SK-N-SH treated with all-trans-retinoic acid at 6 μM for 48 hours (cell line): ENCODE measurements around the gene SPTB.

Experiments used
- BACH2 ChIP-seq: fragments of 250-450 bp; sonication (Bioruptor Pico); IDR thresholded peaks from 2 replicates; pipeline ENCODE4 v1.9.0; 2021; ENCODE audit warnings: mild to moderate bottlenecking, borderline replicate concordance
- CREB5 ChIP-seq: fragments of 250-450 bp; sonication (Bioruptor Pico); IDR thresholded peaks from 2 replicates; pipeline ENCODE4 v1.5.1; 2020; ENCODE audit warnings: low read depth, mild to moderate bottlenecking, moderate library complexity
- ESRRG ChIP-seq: fragments of 250-450 bp; sonication (Bioruptor Pico); IDR thresholded peaks from 2 replicates; pipeline ENCODE4 v1.6.1; 2021; ENCODE audit warnings: mild to moderate bottlenecking
- PPARA ChIP-seq: fragments of 250-450 bp; sonication (Bioruptor Pico); IDR thresholded peaks from 2 replicates; pipeline ENCODE4 v1.5.0; 2020; ENCODE audit warnings: mild to moderate bottlenecking, borderline replicate concordance
- SNAI2 ChIP-seq: fragments of 250-450 bp; sonication (Bioruptor Pico); IDR thresholded peaks from 2 replicates; pipeline ENCODE4 v1.5.0; 2020; ENCODE audit warnings: mild to moderate bottlenecking, moderate library complexity
- ZFP30 ChIP-seq: fragments of 450-650 bp; formaldehyde crosslinking; IDR thresholded peaks from 2 replicates; pipeline ENCODE4 v1.5.0; 2022; ENCODE audit warnings: mild to moderate bottlenecking, moderate library complexity
- TF ChIP-seq, protein P1 (sequence below): fragments of 250-450 bp; sonication (Bioruptor Pico); IDR thresholded peaks from 2 replicates; pipeline ENCODE4 v1.8.0; 2020; ENCODE audit warnings: mild to moderate bottlenecking, moderate library complexity, borderline replicate concordance

DNA sequence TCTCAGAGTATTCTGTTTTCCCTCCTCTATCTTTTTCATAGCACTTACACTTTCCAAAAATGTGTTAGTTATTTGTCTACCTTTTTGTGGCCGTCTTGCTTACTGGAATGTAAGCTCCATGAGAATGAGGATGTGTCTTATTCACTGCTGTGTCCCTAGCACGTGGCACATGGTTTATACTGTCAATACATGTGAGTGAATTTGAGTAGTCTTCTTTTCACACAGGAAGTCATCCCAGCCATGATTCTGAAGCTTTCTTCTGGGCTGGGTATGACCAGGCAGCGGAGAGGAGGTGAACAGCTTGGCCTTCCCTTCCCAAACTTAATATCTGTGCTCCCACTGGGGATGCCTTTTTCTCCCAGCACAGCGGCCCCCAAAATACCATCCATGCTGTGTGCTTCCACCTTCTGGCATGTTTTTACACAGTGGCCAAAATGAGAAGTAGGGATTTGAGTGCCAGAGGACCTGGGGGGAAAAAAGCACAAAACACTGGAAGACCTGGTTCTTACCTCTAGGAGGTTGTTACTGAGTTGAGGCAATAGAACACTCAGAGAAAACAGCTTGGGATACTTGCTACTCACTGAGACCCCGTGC is 165.2 kb downstream of the SPTB start:
- TF ChIP-seq, protein P1, sequence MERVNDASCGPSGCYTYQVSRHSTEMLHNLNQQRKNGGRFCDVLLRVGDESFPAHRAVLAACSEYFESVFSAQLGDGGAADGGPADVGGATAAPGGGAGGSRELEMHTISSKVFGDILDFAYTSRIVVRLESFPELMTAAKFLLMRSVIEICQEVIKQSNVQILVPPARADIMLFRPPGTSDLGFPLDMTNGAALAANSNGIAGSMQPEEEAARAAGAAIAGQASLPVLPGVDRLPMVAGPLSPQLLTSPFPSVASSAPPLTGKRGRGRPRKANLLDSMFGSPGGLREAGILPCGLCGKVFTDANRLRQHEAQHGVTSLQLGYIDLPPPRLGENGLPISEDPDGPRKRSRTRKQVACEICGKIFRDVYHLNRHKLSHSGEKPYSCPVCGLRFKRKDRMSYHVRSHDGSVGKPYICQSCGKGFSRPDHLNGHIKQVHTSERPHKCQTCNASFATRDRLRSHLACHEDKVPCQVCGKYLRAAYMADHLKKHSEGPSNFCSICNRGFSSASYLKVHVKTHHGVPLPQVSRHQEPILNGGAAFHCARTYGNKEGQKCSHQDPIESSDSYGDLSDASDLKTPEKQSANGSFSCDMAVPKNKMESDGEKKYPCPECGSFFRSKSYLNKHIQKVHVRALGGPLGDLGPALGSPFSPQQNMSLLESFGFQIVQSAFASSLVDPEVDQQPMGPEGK (CRISPR knock-in tag) = no peak
- no peak for TF ChIP-seq SNAI2 (CRISPR knock-in tag)
- no peak for TF ChIP-seq BACH2
- TF ChIP-seq ZFP30 (CRISPR knock-in tag) = no peak
- TF ChIP-seq CREB5 (CRISPR knock-in tag) = no peak
- no peak for TF ChIP-seq PPARA (CRISPR knock-in tag)
- no peak for TF ChIP-seq ESRRG (CRISPR knock-in tag)
